SU-DHL-6 (cell line): Measurements from ENCODE around the gene SLC22A15.

Experiments used
- EZH2phosphoT487 ChIP-seq: fragments of 200-600 bp; sonication (generic), shearing (Covaris generic); conservative IDR thresholded peaks from 2 replicates; pipeline ENCODE4 v1.6.1; 2018; ENCODE audit warnings: mild to moderate bottlenecking, antibody characterized with exemption, low read length, moderate library complexity, mixed read lengths
- TF ChIP-seq, protein P1 (sequence below): fragments of 200-600 bp; sonication (generic); IDR thresholded peaks from one replicate; pipeline ENCODE4 v1.5.1; 2017; ENCODE audit warnings: antibody characterized with exemption, mild to moderate bottlenecking, low read length, moderate library complexity; ENCODE audit not compliant: insufficient read depth, poor library complexity, severe bottlenecking

DNA sequence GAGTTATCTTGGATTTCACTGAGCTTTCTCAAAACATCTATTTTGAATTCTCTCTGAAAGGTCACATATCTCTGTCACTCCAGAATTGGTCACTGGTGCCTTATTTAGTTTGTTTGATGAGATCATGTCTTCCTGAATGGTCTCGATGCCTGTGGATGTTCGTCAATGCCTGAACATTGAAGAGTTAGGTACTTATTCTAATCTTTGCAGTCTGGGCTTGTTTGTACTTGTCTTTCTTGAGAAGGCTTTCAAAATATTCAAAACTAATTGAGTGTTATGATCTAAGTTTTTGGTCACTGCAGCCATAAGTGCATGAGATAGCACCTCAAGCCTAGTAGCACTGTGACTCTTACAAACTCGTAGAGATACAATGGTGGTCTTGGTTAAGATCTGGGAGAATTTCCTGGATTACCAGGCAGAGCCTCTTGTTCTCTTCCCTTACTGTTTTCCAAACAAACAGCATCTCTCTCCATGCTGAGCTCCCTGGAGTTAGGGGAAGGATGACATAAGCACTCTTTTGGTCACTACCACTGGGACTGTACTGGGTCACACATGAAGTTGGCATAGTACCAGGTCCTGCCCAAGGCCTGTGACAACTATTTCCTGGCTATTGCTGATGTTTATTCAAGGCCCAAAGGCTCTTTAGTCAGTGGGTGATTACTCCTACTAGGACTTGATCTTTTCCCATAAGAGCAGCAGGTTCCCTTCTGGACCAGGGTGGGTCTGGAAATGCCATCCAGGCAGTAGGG, 25.6 kb downstream of the SLC22A15 start:
- TF ChIP-seq, protein P1, sequence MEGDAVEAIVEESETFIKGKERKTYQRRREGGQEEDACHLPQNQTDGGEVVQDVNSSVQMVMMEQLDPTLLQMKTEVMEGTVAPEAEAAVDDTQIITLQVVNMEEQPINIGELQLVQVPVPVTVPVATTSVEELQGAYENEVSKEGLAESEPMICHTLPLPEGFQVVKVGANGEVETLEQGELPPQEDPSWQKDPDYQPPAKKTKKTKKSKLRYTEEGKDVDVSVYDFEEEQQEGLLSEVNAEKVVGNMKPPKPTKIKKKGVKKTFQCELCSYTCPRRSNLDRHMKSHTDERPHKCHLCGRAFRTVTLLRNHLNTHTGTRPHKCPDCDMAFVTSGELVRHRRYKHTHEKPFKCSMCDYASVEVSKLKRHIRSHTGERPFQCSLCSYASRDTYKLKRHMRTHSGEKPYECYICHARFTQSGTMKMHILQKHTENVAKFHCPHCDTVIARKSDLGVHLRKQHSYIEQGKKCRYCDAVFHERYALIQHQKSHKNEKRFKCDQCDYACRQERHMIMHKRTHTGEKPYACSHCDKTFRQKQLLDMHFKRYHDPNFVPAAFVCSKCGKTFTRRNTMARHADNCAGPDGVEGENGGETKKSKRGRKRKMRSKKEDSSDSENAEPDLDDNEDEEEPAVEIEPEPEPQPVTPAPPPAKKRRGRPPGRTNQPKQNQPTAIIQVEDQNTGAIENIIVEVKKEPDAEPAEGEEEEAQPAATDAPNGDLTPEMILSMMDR = no peak
- no peak for TF ChIP-seq EZH2phosphoT487
